SK-N-DZ (cell line): ENCODE measurements around the gene HS3ST5.
"Not testable (repeated sequence)": the region's sequence is repeated elsewhere in the genome, so short reads cannot be mapped to it uniquely, and the experiment has no call there.

Source experiments
- DNase-seq: peaks from one replicate; pipeline ENCODE4 v3.0.0-alpha.2; 2015; ENCODE audit warnings: low spot score

HS3ST5 gene

GRCh38 chr6:114053791-114054190 lies 289.0 kb downstream of the HS3ST5 start:
- DNase-seq, result no peak

GRCh38 chr6:114052141-114052540 lies 290.7 kb downstream of the HS3ST5 start:
- no peak for DNase-seq

- DNase-seq, result no peak
These were observed 291.8 kb downstream of the HS3ST5 start for GRCh38 chr6:114051031-114051430.

- DNase-seq, result no peak
These were observed 293.4 kb downstream of the HS3ST5 start for GRCh38 chr6:114049367-114049966.

GRCh38 chr6:114044566-114044965 lies 298.3 kb downstream of the HS3ST5 start:
- not testable (repeated sequence) for DNase-seq

- no peak for DNase-seq
These were observed 300.4 kb downstream of the HS3ST5 start for GRCh38 chr6:114042267-114043016.

GRCh38 chr6:114040871-114041270 lies 302.0 kb downstream of the HS3ST5 start:
- no peak for DNase-seq

GRCh38 chr6:114039841-114040240 lies 303.0 kb downstream of the HS3ST5 start:
- no peak for DNase-seq

- no peak for DNase-seq
These were observed 309.2 kb downstream of the HS3ST5 start for GRCh38 chr6:114033606-114034005.

- DNase-seq, result no peak
These were observed 310.1 kb downstream of the HS3ST5 start for GRCh38 chr6:114032721-114033120.

- no peak for DNase-seq
These were observed 312.1 kb downstream of the HS3ST5 start for GRCh38 chr6:114030767-114031166.

- no peak for DNase-seq
These were observed 318.1 kb downstream of the HS3ST5 start for GRCh38 chr6:114024746-114025145.

- no peak for DNase-seq
These were observed 322.6 kb downstream of the HS3ST5 start for GRCh38 chr6:114020196-114020595.

- not testable (repeated sequence) for DNase-seq
These were observed 325.7 kb downstream of the HS3ST5 start for GRCh38 chr6:114017146-114017545.

GRCh38 chr6:114014106-114014505 lies 328.7 kb downstream of the HS3ST5 start:
- DNase-seq, result not testable (repeated sequence)

- not testable (repeated sequence) for DNase-seq
These were observed 331.3 kb downstream of the HS3ST5 start for GRCh38 chr6:114011486-114011885.

- no peak for DNase-seq
These were observed 332.3 kb downstream of the HS3ST5 start for GRCh38 chr6:114010540-114010939.

- no peak for DNase-seq
These were observed 333.6 kb downstream of the HS3ST5 start for GRCh38 chr6:114009192-114009591.

GRCh38 chr6:114008331-114008730 lies 334.5 kb downstream of the HS3ST5 start:
- DNase-seq, result no peak

- DNase-seq, result no peak
These were observed 335.3 kb downstream of the HS3ST5 start for GRCh38 chr6:114007516-114007915.
